Cerebellar nuclear complex (tissue), 1 donor: ENCODE measurements around the gene HTRA1.

ENCODE experiments used
- DNase-seq, 2 experiments: peaks; one replicate each; lab custom pipeline; 2025; lab: John Stamatoyannopoulos, UW

HTRA1 gene

GRCh38 chr10:122461367-122461728 is at the start of gene HTRA1:
HTRA1 (plus strand) TSS chr10:122461553; CDS start chr10:122461653, 100 bp downstream.
- DNase-seq, result no peak

GRCh38 chr10:122413327-122413726 is 48.0 kb upstream of the HTRA1 start:
- DNase-seq, result no peak

GRCh38 chr10:122417667-122418066 is 43.7 kb upstream of the HTRA1 start:
- DNase-seq, result no peak

GRCh38 chr10:122419016-122419415 is 42.3 kb upstream of the HTRA1 start:
- no peak for DNase-seq

GRCh38 chr10:122419876-122420623 is 41.3 kb upstream of the HTRA1 start:
- DNase-seq, result no peak

DNA sequence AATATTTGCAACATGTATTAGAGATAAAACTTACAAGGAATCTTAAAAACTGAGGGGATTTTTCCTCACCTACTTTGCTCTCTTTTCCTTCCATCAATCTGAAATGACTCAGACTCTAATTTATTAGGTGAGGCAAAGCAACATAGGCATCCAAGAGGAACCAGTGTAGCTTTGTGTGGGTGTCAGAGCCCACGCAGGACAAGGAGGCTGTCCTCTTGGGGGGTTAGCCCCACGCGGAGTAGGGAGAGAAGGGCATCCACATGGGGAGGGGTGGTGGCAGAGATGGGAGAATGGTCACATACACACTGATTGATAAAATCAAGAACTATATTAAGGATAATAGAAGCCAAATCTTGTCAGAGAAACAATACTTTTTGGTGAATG is 40.7 kb upstream of the HTRA1 start:
- DNase-seq, result no peak

- no peak for DNase-seq
Observed at GRCh38 chr10:122421054-122421625, 40.2 kb upstream of the HTRA1 start.

GRCh38 chr10:122421742-122422141 is 39.6 kb upstream of the HTRA1 start:
- DNase-seq, result no peak

DNA sequence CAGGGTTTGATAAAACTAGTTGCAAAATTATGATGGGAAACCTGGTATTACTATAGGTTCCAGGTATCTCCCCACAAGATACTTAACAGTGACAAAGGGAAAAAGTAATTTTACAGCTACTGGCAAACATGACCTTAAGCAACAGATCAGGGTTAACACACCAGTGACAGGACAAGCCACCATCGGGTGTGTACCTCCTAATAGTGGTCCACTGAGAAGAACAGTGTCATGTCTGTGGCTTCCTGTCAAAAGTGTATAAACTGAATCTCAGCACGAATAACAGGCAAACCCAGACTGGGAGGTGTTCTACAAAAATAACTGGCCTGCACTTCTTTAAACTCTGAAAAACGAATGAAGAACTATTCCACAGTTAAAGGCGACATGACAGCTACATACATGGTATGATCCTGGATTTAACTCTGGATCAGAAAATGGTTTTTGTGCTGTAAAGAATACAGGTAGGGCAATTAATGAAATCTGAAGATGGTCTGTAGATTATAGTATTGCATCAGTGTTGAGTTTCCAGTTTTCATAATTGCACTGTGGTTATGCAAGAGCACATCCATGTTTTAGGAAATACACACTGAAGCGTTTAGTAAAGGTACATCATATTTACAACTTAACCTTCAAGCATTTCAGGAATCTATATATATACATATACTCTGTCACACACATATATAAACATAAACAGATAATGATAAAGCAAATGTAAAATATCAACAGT is 38.9 kb upstream of the HTRA1 start:
- no peak for DNase-seq

DNA sequence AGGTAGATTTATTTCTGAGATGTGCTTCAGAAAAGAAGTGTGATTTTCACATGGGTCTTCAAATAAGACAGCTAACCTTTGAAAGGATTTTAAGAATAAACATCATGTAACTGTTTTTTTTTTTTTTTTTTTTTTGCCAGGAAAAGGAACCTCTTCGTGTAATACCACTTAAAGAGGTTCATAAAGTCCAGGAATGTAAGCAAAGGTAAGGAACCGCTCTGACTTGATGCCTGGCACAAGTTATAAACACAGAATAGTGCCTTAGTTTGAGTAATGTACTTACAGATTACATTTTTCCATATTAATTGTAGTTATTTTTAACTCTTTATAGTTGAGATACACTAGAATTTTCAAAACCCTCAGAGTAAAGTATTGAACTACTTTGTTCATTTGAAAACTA is 37.3 kb upstream of the HTRA1 start:
- DNase-seq, result no peak

- DNase-seq, result no peak
Observed at GRCh38 chr10:122426829-122427228, 34.5 kb upstream of the HTRA1 start.

- DNase-seq, result no peak
Observed at GRCh38 chr10:122427280-122427679, 34.1 kb upstream of the HTRA1 start.

DNA sequence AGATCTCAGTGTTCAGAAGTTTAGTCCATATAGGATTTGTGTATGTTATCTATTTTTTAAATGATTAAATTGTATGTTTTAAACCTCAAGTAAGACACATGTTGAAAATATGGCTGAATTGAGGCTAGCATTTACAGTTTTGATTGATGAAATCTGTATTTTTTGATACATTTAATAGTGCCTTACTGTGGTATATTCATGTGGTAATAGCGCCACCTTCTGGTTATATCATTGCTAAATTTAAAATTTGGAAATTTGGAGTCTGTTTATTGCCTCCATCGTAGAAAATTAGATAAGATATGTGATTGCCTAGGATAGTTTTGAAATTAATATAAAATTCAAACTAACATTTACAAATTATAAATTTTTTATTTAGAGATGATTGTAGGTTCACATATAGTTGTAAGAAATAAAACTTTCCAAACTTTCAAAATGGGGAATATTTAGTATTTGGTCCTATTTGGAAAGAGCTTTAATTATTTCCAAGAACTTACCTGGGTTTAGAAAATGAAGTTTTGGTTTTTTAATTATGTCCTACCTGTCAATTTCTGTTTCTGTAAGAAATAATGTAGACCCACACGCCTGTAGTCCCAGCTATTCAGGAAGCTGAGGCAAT is 26.0 kb upstream of the HTRA1 start:
- DNase-seq, result no peak

GRCh38 chr10:122441961-122442360 is 19.4 kb upstream of the HTRA1 start:
- DNase-seq, result no peak

DNA sequence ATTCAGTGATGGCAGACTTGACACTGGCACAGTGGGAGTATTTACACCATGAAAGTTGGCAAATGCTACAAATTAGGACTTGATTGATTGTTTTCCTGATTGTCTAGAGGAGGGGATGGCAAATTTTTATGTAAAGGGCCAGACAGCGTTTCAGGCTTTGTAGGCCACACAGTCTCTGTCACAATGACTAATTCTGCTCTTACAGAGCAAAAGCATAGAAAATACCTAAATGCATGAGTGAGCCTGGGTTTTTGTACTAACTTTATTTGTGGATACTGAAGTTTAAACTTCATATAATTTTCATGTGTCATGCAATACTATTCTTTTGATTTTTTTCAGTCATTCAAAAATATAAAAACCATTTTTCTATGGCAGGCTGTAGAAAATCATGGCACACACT is 15.9 kb upstream of the HTRA1 start:
- DNase-seq, result no peak

DNA sequence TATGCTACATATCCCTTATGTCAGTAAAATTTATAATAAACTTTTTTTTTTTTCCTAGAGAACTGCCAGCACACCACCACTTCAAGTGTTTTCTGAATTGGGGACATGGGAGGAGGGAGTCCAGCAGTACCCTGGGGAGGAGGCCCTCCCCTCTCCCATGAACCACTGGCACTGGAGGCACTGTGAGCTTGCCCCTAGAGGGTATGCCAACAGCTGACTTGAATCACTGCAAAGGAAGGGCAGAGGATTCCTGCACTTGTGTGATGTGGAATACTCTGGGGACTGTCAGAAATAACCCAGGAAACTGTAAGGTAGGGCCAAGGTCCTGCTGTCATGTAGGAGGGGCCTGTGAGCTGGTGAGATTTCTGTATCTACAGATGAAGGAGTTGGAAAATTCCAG is 15.4 kb upstream of the HTRA1 start:
- DNase-seq, result no peak

GRCh38 chr10:122446668-122447423 is 14.5 kb upstream of the HTRA1 start:
- no peak for DNase-seq

DNA sequence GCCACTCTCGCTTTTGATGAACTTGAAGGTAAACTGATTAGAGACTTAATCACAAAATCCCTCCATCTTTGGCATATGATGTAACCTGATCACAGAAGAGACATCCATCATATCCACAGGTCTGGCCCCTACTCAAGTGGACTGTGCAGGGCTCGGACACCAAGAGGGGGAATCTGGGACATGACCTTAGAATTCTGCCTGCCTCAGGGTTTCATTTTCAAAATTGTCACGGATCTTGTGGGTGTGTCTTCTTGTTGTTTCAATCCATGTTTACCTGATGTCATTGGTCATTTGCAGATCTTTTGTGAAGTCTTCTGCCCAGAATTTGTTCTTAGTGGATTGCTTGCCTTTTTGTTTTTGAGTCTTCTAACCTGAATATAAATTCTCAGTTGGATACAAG is 12.8 kb upstream of the HTRA1 start:
- no peak for DNase-seq

DNA sequence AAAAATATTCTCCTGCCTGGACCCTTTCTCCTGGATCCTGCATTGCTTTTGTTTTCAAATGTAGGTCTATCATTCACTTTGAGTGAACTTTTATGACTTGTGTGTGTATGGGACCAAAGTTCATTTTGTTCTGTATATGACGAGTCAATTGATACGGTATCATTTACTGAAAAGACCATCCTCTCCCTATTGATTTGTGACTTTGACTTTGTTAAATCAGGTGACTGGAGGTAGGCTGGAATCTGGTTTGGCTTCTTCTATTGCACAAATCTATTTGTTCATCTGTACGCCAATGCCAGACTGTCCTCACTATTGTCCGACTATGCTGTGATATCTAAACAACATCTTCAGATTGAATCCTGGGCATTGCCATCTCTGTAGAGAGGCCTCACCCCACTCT is 12.2 kb upstream of the HTRA1 start:
- no peak for DNase-seq

- no peak for DNase-seq
Observed at GRCh38 chr10:122450353-122450990, 10.9 kb upstream of the HTRA1 start.

DNA sequence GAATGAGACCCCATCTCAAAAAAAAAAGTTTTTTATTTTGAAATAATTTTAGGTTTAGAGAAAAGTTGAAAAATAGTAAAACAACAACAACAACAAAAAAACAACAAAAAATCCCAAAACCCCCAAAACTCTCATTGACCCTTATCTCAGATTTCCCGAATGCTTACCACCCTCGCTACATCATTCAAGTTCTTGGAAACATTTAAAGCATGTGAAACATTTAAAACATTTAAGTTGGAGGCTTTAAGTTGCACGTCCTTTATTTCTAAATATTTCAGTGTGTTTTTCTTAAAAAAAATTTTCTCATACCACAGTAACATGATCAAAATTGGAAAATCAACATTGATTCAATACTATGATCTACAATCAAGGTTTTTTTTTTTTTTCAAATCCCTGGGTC is 7.3 kb upstream of the HTRA1 start:
- DNase-seq, result no peak

DNA sequence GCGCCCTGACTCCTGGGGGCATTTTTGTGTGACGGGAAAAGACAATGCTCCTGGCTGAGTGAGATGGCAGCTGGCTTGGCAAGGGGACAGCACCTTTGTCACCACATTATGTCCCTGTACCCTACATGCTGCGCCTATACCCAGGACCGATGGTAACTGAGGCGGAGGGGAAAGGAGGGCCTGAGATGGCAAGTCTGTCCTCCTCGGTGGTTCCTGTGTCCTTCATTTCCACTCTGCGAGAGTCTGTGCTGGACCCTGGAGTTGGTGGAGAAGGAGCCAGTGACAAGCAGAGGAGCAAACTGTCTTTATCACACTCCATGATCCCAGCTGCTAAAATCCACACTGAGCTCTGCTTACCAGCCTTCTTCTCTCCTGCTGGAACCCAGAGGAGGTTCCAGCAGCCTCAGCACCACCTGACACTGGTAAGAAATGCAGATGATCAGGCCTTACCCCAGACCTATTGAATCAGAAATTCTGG is 6.7 kb upstream of the HTRA1 start, which contains the start of gene ARMS2:
ARMS2 (plus strand) TSS at position 51 of the 478 bp plus-strand sequence; CDS start at position 126, 75 bp downstream.
- no peak for DNase-seq
